ENCODE measurements around the gene LTB. TPM values are rescaled to one million over a fixed set of nuclear protein-coding genes. Genes with fewer than 3 reads are reported as not detected.

The LTB gene
- total and polyA plus RNA-seq, 9 of the 15 experiments (the other 6 are each of a cell fraction or from before 2014, with no cell fraction given): 0.07 to 0.51 TPM; not detected in 7

DNA sequence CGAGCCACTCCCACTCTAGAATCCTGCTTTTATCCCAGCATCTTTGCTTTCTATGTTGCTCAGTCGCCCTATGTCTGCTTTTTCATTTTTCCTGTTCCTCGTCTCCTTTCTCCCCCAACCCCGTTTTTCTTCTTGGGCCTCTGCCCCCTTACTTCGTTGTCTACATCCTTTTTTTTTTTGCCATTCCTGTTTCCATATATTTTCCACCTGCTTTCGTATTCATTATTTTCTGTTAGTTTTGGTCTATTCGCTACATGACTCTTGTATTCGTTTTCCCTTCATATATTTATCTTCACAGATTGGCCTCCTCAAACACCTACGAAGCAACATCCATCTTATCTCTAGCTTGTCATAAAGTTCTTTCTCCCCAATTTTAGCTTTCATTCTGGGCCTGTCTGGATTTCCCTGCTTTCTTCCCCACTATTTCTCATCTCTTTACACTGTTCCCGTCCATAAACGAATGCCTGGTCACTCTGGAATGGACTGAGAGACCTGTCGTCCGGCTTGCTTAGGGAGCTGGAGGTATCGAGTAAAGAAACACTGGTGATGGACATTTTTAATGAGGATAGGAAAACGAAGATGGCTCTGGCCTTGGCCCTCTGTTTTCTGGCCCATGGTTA is 39.2 kb upstream of the LTB start (continued):
- TF ChIP-seq FOXK2 (conservative IDR thresholded peaks at IDR 0.05 in 1 of 2, IDR thresholded peaks at IDR 0.05 in 1 of 2; ENCODE audit: low read depth in 2 of 2) (peak; percentile 47 to 67; a peak in 2 of 4 replicates), CHD2 (IDR thresholded peaks at IDR 0.05; ENCODE audit: low read depth, low read length) (no peak), MIER1 (IDR thresholded peaks at IDR 0.05; ENCODE audit: low read depth) (peak; percentile 72; the same call in 1 of the 2 replicates), CREBBP (IDR thresholded peaks at IDR 0.05; ENCODE audit: low read depth, low read length) (no peak), CCAR2 (IDR thresholded peaks at IDR 0.05; ENCODE audit: low read depth, low read length) (no peak), TRIM24 (IDR thresholded peaks at IDR 0.05) (peak in 1 of 2 experiments; percentile 14; a peak in 1 of 4 replicates), EP300 (IDR thresholded peaks at IDR 0.05; ENCODE audit: low read length) (no peak), BCOR (IDR thresholded peaks at IDR 0.05) (0 out of 2 replicates have a peak, but pooled peaks have one; percentile 30), U2AF1 (optimal IDR thresholded peaks at IDR 0.05; ENCODE audit: low read depth, low read length) (no peak), CSDE1 (IDR thresholded peaks at IDR 0.05) (peak in 1 of 2 experiments; percentile 39; a peak in 1 of 4 replicates), MTA2 (IDR thresholded peaks at IDR 0.05; ENCODE audit: low read depth) (peak; percentile 48), ZC3H11A (IDR thresholded peaks at IDR 0.05; ENCODE audit: low read depth, low read length) (0 out of 2 replicates have a peak, but pooled peaks have one; percentile 28), MED1 (CRISPR knock-in tag; IDR thresholded peaks at IDR 0.05; ENCODE audit: borderline replicate concordance) (no peak), HDAC3 (IDR thresholded peaks at IDR 0.05; ENCODE audit: borderline replicate concordance, partially characterized antibody) (peak; percentile 27), ARHGAP35 (IDR thresholded peaks at IDR 0.05; ENCODE audit: partially characterized antibody) (peak; percentile 38), YY1 (IDR thresholded peaks at IDR 0.05; ENCODE audit: borderline replicate concordance in 1 of 3, control insufficient read depth in 1 of 3, extremely low read depth in 1 of 3, insufficient read depth in 3 of 3, insufficient read length in 1 of 3, insufficient replicate concordance in 2 of 3, low read depth in 1 of 3, low read length in 2 of 3) (peak in 1 of 3 experiments; percentile 42), ZNF354B (CRISPR knock-in tag; IDR thresholded peaks at IDR 0.05) (no peak)
- TF ChIP-seq, protein P1, sequence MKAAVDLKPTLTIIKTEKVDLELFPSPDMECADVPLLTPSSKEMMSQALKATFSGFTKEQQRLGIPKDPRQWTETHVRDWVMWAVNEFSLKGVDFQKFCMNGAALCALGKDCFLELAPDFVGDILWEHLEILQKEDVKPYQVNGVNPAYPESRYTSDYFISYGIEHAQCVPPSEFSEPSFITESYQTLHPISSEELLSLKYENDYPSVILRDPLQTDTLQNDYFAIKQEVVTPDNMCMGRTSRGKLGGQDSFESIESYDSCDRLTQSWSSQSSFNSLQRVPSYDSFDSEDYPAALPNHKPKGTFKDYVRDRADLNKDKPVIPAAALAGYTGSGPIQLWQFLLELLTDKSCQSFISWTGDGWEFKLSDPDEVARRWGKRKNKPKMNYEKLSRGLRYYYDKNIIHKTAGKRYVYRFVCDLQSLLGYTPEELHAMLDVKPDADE (conservative IDR thresholded peaks at IDR 0.05; ENCODE audit: control insufficient read depth, low read depth, low read length): no peak
- TF ChIP-seq, protein P2, sequence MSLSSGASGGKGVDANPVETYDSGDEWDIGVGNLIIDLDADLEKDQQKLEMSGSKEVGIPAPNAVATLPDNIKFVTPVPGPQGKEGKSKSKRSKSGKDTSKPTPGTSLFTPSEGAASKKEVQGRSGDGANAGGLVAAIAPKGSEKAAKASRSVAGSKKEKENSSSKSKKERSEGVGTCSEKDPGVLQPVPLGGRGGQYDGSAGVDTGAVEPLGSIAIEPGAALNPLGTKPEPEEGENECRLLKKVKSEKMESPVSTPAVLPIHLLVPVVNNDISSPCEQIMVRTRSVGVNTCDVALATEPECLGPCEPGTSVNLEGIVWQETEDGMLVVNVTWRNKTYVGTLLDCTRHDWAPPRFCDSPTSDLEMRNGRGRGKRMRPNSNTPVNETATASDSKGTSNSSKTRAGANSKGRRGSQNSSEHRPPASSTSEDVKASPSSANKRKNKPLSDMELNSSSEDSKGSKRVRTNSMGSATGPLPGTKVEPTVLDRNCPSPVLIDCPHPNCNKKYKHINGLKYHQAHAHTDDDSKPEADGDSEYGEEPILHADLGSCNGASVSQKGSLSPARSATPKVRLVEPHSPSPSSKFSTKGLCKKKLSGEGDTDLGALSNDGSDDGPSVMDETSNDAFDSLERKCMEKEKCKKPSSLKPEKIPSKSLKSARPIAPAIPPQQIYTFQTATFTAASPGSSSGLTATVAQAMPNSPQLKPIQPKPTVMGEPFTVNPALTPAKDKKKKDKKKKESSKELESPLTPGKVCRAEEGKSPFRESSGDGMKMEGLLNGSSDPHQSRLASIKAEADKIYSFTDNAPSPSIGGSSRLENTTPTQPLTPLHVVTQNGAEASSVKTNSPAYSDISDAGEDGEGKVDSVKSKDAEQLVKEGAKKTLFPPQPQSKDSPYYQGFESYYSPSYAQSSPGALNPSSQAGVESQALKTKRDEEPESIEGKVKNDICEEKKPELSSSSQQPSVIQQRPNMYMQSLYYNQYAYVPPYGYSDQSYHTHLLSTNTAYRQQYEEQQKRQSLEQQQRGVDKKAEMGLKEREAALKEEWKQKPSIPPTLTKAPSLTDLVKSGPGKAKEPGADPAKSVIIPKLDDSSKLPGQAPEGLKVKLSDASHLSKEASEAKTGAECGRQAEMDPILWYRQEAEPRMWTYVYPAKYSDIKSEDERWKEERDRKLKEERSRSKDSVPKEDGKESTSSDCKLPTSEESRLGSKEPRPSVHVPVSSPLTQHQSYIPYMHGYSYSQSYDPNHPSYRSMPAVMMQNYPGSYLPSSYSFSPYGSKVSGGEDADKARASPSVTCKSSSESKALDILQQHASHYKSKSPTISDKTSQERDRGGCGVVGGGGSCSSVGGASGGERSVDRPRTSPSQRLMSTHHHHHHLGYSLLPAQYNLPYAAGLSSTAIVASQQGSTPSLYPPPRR (CRISPR knock-in tag; IDR thresholded peaks at IDR 0.05; ENCODE audit: borderline replicate concordance): 0 out of 2 replicates have a peak, but pooled peaks have one; percentile 56

Data from K562 (cell line).